Activated CD4-positive, CD25-positive, alpha-beta regulatory T cell treated with anti-CD3 and anti-CD28 coated beads, Interleukin-2, amount 50 U/mL, for 16 hours (primary cell): ENCODE measurements around the gene RPL28.

Experiments used
- DNase-seq: peaks from one replicate; pipeline ENCODE4 v3.0.0-alpha.2; 2020; ENCODE audit warnings: low read depth, low spot score

RPL28 gene

GRCh38 chr19:55423225-55424005, 37.7 kb downstream of the RPL28 start:
- no peak for DNase-seq

- DNase-seq, result no peak
Measured at GRCh38 chr19:55424518-55424917, 38.8 kb downstream of the RPL28 start.

GRCh38 chr19:55426042-55426441, 40.3 kb downstream of the RPL28 start:
- no peak for DNase-seq

- DNase-seq, result no peak
Measured at GRCh38 chr19:55431183-55431582, 45.5 kb downstream of the RPL28 start.

- no peak for DNase-seq
Measured at GRCh38 chr19:55432241-55432959, 46.7 kb downstream of the RPL28 start.

GRCh38 chr19:55433292-55433691, 47.6 kb downstream of the RPL28 start:
- DNase-seq, result no peak

- no peak for DNase-seq
Measured at GRCh38 chr19:55434356-55434919, 48.7 kb downstream of the RPL28 start.

- no peak for DNase-seq
Measured at GRCh38 chr19:55435020-55435419, 49.3 kb downstream of the RPL28 start.

- no peak for DNase-seq
Measured at GRCh38 chr19:55436847-55437246, 51.1 kb downstream of the RPL28 start.

GRCh38 chr19:55437410-55437809, 51.7 kb downstream of the RPL28 start:
- no peak for DNase-seq

- no peak for DNase-seq
Measured at GRCh38 chr19:55439052-55439451, 53.3 kb downstream of the RPL28 start.

GRCh38 chr19:55440411-55441105, 54.8 kb downstream of the RPL28 start:
- no peak for DNase-seq

GRCh38 chr19:55441319-55441691, 55.6 kb downstream of the RPL28 start:
- DNase-seq, result no peak

GRCh38 chr19:55441692-55442321, 56.1 kb downstream of the RPL28 start:
- no peak for DNase-seq

GRCh38 chr19:55442372-55442961, 56.7 kb downstream of the RPL28 start:
- DNase-seq, result no peak

GRCh38 chr19:55443045-55443823, 57.5 kb downstream of the RPL28 start, which contains the start of gene SHISA7:
Gene SHISA7, minus strand, starts transcription at chr19:55443300. Its CDS starts 437 bp downstream, at chr19:55442863.
- DNase-seq, result no peak

GRCh38 chr19:55443824-55444480, 58.2 kb downstream of the RPL28 start:
- no peak for DNase-seq

GRCh38 chr19:55444646-55445045, 58.9 kb downstream of the RPL28 start:
- no peak for DNase-seq

GRCh38 chr19:55446060-55446459, 60.3 kb downstream of the RPL28 start:
- DNase-seq, result no peak
